ENCODE data around the gene DICER1.

DICER1 gene

GRCh38 chr14:95039993-95040348 lies 117.4 kb downstream of the DICER1 start:
- H3K4me3 ChIP-seq (ENCODE audit: low read depth, low read length): no peak overlapping the region
- TF ChIP-seq, protein P1, sequence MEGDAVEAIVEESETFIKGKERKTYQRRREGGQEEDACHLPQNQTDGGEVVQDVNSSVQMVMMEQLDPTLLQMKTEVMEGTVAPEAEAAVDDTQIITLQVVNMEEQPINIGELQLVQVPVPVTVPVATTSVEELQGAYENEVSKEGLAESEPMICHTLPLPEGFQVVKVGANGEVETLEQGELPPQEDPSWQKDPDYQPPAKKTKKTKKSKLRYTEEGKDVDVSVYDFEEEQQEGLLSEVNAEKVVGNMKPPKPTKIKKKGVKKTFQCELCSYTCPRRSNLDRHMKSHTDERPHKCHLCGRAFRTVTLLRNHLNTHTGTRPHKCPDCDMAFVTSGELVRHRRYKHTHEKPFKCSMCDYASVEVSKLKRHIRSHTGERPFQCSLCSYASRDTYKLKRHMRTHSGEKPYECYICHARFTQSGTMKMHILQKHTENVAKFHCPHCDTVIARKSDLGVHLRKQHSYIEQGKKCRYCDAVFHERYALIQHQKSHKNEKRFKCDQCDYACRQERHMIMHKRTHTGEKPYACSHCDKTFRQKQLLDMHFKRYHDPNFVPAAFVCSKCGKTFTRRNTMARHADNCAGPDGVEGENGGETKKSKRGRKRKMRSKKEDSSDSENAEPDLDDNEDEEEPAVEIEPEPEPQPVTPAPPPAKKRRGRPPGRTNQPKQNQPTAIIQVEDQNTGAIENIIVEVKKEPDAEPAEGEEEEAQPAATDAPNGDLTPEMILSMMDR (IDR thresholded peaks at IDR 0.05; ENCODE audit: insufficient read depth, low read depth, low read length, missing control alignments): no peak
- DNase-seq (ENCODE audit: low read depth): no peak

- H3K4me3 ChIP-seq (ENCODE audit: low read depth, low read length): no peak overlapping the region
- no peak for DNase-seq (ENCODE audit: low read depth)
- TF ChIP-seq, protein P1 (IDR thresholded peaks at IDR 0.05; ENCODE audit: insufficient read depth, low read depth, low read length, missing control alignments): no peak
Observed at GRCh38 chr14:95039259-95039992, 117.9 kb downstream of the DICER1 start.

DNA sequence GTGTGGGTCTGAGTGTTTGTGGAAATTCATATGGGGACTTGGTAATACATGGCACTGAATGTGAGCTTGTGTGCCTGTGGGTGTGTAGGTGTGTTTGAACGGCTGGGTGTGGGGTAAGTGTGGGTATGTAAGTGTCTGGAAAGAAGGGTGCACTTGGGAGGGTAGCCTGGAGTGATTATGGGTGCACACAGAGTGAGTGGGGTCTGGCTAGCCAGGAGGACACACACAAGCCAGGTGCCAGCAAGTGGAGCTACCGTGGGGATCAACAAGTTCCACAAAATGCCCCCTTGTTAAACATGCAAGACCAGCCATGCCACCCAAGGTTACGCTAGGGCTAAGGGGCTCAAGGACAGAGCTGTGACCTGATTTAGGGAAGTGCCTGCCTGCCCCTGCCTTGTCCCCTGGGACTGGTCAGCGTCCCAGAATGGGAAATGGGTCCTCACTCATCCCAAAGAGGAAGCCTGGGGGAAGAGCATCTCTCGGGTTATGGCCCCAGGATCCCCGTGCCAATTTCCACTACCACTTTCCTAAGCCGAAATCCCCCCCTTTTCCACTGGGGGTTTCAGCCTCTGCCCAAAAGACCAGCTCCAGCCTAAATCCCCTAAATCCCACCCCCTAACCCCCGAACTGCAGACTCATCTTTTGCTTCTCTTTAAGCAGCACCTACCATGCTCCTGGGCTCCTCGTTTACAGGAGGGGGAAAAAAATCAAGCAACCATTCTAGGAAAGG lies 118.6 kb downstream of the DICER1 start:
- DNase-seq (ENCODE audit: low read depth): no peak
- H3K4me3 ChIP-seq (ENCODE audit: low read depth, low read length): no peak overlapping the region
- TF ChIP-seq, protein P1 (IDR thresholded peaks at IDR 0.05; ENCODE audit: insufficient read depth, low read depth, low read length, missing control alignments): no peak

- TF ChIP-seq, protein P1 (IDR thresholded peaks at IDR 0.05; ENCODE audit: insufficient read depth, low read depth, low read length, missing control alignments): no peak
- DNase-seq (ENCODE audit: low read depth): no peak
- H3K4me3 ChIP-seq (ENCODE audit: low read depth, low read length): no peak overlapping the region
Observed at GRCh38 chr14:95037273-95037672, 120.1 kb downstream of the DICER1 start.
